SK-N-SH treated with all-trans-retinoic acid at 6 μM for 48 hours (cell line): ENCODE data around the gene KIAA0319L.

ENCODE experiments used
- ATAC-seq: fragments of 200-7000 bp; cut with Tn5 transposase; 3 replicates; pipeline ENCODE4 v1.9.1; 2020; ENCODE audit warnings: mild to moderate bottlenecking, moderate library complexity
- BACH2 ChIP-seq: fragments of 250-450 bp; sonication (Bioruptor Pico); IDR thresholded peaks from 2 replicates; pipeline ENCODE4 v1.9.0; 2021; ENCODE audit warnings: mild to moderate bottlenecking, borderline replicate concordance
- CSDC2 ChIP-seq: fragments of 250-450 bp; sonication (Bioruptor Pico); IDR thresholded peaks from 2 replicates; pipeline ENCODE4 v1.5.0; 2020; ENCODE audit warnings: mild to moderate bottlenecking, moderate library complexity
- ESRRG ChIP-seq: fragments of 250-450 bp; sonication (Bioruptor Pico); IDR thresholded peaks from 2 replicates; pipeline ENCODE4 v1.6.1; 2021; ENCODE audit warnings: mild to moderate bottlenecking
- ISL1 ChIP-seq: fragments of 250-450 bp; sonication (Bioruptor Pico); IDR thresholded peaks from 2 replicates; pipeline ENCODE4 v2.1.2; 2022; ENCODE audit warnings: mild to moderate bottlenecking, moderate library complexity
- PPARA ChIP-seq: fragments of 250-450 bp; sonication (Bioruptor Pico); IDR thresholded peaks from 2 replicates; pipeline ENCODE4 v1.5.0; 2020; ENCODE audit warnings: mild to moderate bottlenecking, borderline replicate concordance
- RARB ChIP-seq: fragments of 250-450 bp; sonication (Bioruptor Pico); IDR thresholded peaks from 2 replicates; pipeline ENCODE4 v1.8.0; 2021; ENCODE audit warnings: mild to moderate bottlenecking, moderate library complexity
- SNAI2 ChIP-seq: fragments of 250-450 bp; sonication (Bioruptor Pico); IDR thresholded peaks from 2 replicates; pipeline ENCODE4 v1.5.0; 2020; ENCODE audit warnings: mild to moderate bottlenecking, moderate library complexity
- TCF4 ChIP-seq: fragments of 250-450 bp; sonication (Bioruptor Pico); IDR thresholded peaks from 2 replicates; pipeline ENCODE4 v1.8.0; 2021; ENCODE audit warnings: mild to moderate bottlenecking, moderate library complexity, borderline replicate concordance
- TOX ChIP-seq: fragments of 250-450 bp; sonication (Bioruptor Pico); IDR thresholded peaks from 2 replicates; pipeline ENCODE4 v1.8.0; 2021; ENCODE audit warnings: mild to moderate bottlenecking, moderate library complexity, borderline replicate concordance
- ZC3H10 ChIP-seq: fragments of 250-450 bp; sonication (Bioruptor Pico); IDR thresholded peaks from 2 replicates; pipeline ENCODE4 v1.5.1; 2021; ENCODE audit warnings: mild to moderate bottlenecking, moderate library complexity
- ZFP3 ChIP-seq: fragments of 250-450 bp; sonication (Bioruptor Pico); IDR thresholded peaks from 2 replicates; pipeline ENCODE4 v1.5.0; 2020; ENCODE audit warnings: mild to moderate bottlenecking, moderate library complexity
- ZFP30 ChIP-seq: fragments of 450-650 bp; formaldehyde crosslinking; IDR thresholded peaks from 2 replicates; pipeline ENCODE4 v1.5.0; 2022; ENCODE audit warnings: mild to moderate bottlenecking, moderate library complexity
- ZNF565 ChIP-seq: fragments of 450-650 bp; formaldehyde crosslinking; conservative IDR thresholded peaks from 2 replicates; pipeline ENCODE4 v1.5.0; 2020; ENCODE audit warnings: low read depth, mild to moderate bottlenecking, moderate library complexity
- ZNF70 ChIP-seq: fragments of 450-650 bp; formaldehyde crosslinking; IDR thresholded peaks from 2 replicates; pipeline ENCODE4 v1.5.0; 2020; ENCODE audit warnings: mild to moderate bottlenecking, moderate library complexity
- TF ChIP-seq, protein P1 (sequence below): fragments of 250-450 bp; sonication (Bioruptor Pico); IDR thresholded peaks from 2 replicates; pipeline ENCODE4 v1.5.1; 2021; ENCODE audit warnings: mild to moderate bottlenecking, moderate library complexity
- TF ChIP-seq, protein P2 (sequence below): fragments of 250-450 bp; sonication (Bioruptor Pico); IDR thresholded peaks from 2 replicates; pipeline ENCODE4 v1.5.1; 2020; ENCODE audit warnings: low read depth, mild to moderate bottlenecking, moderate library complexity
- TF ChIP-seq, protein P3 (sequence below): fragments of 250-450 bp; sonication (Bioruptor Pico); IDR thresholded peaks from 2 replicates; pipeline ENCODE4 v1.8.0; 2020; ENCODE audit warnings: mild to moderate bottlenecking, moderate library complexity, borderline replicate concordance
- TF ChIP-seq, protein P4 (sequence below): fragments of 250-450 bp; sonication (Bioruptor Pico); IDR thresholded peaks from 2 replicates; pipeline ENCODE4 v1.8.0; 2021; ENCODE audit warnings: low read depth, mild to moderate bottlenecking, moderate library complexity, borderline replicate concordance
- TF ChIP-seq, protein P5 (sequence below): fragments of 250-450 bp; sonication (Bioruptor Pico); IDR thresholded peaks from 2 replicates; pipeline ENCODE4 v1.5.0; 2020; ENCODE audit warnings: mild to moderate bottlenecking, moderate library complexity

Gene KIAA0319L

DNA sequence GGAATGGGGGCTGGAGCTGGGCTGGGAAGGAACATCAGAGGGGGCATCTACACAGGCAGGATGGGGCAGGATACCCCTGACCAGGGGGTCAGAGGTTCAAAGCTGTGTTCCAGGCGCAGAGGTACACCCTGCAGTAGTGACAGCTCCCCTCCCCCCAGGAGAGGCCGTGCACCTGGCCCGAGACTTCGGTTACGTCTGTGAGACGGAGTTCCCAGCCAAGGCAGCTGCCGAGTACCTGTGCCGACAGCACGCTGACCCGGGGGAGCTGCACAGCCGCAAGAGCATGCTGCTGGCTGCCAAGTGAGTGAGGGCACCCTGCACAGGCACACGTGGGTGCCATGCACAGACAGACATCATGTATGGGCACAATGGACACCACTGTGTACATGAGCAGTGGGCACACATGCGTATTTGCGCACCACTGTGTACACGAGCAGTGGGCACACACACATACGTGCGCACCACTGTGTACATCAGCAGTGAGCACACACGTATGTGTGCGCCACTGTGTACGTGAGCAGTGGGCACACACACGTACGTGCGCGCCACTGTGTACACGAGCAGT is 33.4 kb upstream of the KIAA0319L start:
- ATAC-seq = no peak
- no peak for TF ChIP-seq ZFP30 (CRISPR knock-in tag)
- TF ChIP-seq, protein P1, sequence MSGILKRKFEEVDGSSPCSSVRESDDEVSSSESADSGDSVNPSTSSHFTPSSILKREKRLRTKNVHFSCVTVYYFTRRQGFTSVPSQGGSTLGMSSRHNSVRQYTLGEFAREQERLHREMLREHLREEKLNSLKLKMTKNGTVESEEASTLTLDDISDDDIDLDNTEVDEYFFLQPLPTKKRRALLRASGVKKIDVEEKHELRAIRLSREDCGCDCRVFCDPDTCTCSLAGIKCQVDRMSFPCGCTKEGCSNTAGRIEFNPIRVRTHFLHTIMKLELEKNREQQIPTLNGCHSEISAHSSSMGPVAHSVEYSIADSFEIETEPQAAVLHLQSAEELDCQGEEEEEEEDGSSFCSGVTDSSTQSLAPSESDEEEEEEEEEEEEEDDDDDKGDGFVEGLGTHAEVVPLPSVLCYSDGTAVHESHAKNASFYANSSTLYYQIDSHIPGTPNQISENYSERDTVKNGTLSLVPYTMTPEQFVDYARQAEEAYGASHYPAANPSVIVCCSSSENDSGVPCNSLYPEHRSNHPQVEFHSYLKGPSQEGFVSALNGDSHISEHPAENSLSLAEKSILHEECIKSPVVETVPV = no peak

DNA sequence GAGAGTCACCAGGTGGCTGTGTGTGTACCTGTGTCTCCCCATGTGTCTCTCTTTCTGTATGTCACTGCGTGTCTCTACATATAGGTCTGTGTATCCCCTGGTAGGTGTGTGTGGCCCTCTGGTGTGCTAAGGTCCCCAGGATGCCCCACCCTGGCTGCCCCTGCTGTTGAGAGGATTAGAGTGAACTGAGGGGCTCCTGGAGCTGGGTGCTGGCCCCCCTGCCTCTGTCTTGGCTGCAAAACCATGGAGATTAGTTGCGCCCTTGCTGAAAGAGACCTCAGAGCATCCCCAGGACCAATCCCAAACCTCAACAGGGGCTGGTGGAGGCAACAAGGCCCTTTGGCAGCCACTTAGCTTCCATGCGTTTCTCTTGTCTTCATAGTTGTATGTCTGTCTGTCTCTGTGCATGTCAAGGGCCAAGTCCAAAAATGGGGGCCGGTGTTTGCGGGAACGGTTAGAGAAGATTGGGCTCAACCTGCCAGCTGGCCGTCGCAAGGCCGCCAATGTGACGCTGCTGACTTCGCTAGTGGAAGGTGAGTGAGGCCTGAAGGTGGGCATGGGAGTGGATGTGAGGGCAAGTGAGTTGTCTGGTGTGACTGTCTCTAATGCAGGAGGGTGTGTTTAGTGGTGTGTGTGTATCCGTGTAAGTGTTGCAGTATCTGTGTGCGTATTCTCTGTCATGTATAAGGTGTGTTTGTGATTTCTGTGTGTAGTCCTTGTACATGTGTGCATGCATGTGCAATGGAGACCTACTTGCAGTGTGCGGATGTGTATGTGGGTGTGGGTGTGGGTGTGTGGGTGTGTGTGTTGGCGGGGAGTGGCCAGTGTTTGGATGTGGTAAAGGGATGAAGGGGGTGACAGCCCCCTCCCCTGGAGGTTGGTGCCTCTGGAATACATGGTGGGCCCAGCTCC is 32.6 kb upstream of the KIAA0319L start:
- TF ChIP-seq, protein P2, sequence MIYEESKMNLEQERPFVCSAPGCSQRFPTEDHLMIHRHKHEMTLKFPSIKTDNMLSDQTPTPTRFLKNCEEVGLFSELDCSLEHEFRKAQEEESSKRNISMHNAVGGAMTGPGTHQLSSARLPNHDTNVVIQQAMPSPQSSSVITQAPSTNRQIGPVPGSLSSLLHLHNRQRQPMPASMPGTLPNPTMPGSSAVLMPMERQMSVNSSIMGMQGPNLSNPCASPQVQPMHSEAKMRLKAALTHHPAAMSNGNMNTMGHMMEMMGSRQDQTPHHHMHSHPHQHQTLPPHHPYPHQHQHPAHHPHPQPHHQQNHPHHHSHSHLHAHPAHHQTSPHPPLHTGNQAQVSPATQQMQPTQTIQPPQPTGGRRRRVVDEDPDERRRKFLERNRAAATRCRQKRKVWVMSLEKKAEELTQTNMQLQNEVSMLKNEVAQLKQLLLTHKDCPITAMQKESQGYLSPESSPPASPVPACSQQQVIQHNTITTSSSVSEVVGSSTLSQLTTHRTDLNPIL (CRISPR knock-in tag) = no peak
- TF ChIP-seq TCF4 (CRISPR knock-in tag) (no peak), ZNF565 (CRISPR knock-in tag) (no peak), ZFP3 (CRISPR knock-in tag) (no peak), SNAI2 (CRISPR knock-in tag) (no peak), ZNF70 (CRISPR knock-in tag) (no peak), CSDC2 (no peak), ZC3H10 (no peak), ESRRG (no peak), ISL1 (CRISPR knock-in tag) (no peak), RARB (CRISPR knock-in tag) (no peak), PPARA (no peak), BACH2 (CRISPR knock-in tag) (no peak), TOX (CRISPR knock-in tag) (no peak)
- TF ChIP-seq, protein P3, sequence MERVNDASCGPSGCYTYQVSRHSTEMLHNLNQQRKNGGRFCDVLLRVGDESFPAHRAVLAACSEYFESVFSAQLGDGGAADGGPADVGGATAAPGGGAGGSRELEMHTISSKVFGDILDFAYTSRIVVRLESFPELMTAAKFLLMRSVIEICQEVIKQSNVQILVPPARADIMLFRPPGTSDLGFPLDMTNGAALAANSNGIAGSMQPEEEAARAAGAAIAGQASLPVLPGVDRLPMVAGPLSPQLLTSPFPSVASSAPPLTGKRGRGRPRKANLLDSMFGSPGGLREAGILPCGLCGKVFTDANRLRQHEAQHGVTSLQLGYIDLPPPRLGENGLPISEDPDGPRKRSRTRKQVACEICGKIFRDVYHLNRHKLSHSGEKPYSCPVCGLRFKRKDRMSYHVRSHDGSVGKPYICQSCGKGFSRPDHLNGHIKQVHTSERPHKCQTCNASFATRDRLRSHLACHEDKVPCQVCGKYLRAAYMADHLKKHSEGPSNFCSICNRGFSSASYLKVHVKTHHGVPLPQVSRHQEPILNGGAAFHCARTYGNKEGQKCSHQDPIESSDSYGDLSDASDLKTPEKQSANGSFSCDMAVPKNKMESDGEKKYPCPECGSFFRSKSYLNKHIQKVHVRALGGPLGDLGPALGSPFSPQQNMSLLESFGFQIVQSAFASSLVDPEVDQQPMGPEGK = no peak
- TF ChIP-seq, protein P4, sequence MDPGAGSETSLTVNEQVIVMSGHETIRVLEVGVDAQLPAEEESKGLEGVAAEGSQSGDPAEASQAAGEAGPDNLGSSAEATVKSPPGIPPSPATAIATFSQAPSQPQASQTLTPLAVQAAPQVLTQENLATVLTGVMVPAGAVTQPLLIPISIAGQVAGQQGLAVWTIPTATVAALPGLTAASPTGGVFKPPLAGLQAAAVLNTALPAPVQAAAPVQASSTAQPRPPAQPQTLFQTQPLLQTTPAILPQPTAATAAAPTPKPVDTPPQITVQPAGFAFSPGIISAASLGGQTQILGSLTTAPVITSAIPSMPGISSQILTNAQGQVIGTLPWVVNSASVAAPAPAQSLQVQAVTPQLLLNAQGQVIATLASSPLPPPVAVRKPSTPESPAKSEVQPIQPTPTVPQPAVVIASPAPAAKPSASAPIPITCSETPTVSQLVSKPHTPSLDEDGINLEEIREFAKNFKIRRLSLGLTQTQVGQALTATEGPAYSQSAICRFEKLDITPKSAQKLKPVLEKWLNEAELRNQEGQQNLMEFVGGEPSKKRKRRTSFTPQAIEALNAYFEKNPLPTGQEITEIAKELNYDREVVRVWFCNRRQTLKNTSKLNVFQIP (CRISPR knock-in tag) = no peak
- TF ChIP-seq, protein P1 = no peak
- TF ChIP-seq, protein P5, sequence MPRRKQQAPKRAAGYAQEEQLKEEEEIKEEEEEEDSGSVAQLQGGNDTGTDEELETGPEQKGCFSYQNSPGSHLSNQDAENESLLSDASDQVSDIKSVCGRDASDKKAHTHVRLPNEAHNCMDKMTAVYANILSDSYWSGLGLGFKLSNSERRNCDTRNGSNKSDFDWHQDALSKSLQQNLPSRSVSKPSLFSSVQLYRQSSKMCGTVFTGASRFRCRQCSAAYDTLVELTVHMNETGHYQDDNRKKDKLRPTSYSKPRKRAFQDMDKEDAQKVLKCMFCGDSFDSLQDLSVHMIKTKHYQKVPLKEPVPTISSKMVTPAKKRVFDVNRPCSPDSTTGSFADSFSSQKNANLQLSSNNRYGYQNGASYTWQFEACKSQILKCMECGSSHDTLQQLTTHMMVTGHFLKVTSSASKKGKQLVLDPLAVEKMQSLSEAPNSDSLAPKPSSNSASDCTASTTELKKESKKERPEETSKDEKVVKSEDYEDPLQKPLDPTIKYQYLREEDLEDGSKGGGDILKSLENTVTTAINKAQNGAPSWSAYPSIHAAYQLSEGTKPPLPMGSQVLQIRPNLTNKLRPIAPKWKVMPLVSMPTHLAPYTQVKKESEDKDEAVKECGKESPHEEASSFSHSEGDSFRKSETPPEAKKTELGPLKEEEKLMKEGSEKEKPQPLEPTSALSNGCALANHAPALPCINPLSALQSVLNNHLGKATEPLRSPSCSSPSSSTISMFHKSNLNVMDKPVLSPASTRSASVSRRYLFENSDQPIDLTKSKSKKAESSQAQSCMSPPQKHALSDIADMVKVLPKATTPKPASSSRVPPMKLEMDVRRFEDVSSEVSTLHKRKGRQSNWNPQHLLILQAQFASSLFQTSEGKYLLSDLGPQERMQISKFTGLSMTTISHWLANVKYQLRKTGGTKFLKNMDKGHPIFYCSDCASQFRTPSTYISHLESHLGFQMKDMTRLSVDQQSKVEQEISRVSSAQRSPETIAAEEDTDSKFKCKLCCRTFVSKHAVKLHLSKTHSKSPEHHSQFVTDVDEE = no peak
- ATAC-seq = no peak
